ENCODE results near the gene PTGER2.

- no peak for TF ChIP-seq EP300 (IDR thresholded peaks at IDR 0.05)
- TF ChIP-seq, protein P1, sequence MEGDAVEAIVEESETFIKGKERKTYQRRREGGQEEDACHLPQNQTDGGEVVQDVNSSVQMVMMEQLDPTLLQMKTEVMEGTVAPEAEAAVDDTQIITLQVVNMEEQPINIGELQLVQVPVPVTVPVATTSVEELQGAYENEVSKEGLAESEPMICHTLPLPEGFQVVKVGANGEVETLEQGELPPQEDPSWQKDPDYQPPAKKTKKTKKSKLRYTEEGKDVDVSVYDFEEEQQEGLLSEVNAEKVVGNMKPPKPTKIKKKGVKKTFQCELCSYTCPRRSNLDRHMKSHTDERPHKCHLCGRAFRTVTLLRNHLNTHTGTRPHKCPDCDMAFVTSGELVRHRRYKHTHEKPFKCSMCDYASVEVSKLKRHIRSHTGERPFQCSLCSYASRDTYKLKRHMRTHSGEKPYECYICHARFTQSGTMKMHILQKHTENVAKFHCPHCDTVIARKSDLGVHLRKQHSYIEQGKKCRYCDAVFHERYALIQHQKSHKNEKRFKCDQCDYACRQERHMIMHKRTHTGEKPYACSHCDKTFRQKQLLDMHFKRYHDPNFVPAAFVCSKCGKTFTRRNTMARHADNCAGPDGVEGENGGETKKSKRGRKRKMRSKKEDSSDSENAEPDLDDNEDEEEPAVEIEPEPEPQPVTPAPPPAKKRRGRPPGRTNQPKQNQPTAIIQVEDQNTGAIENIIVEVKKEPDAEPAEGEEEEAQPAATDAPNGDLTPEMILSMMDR (IDR thresholded peaks at IDR 0.05): no peak
- no peak for TF ChIP-seq POLR2A (IDR thresholded peaks at IDR 0.05)
Observed at GRCh38 chr14:52268279-52269061, 45.6 kb upstream of the PTGER2 start.
